Prostate gland (tissue), 2 donors: ENCODE data around the gene ASMT.

Experiments used
- CTCF ChIP-seq, 4 experiments: fragments of 200-600 bp in 2 of 4; fragments of 450-650 bp in 2 of 4; sonication (generic) in 2 of 4; IDR thresholded peaks; 1 replicate in 3 of 4; 2 replicates in 1 of 4; pipeline ENCODE4 v1.5.1; 2016 to 2019; ENCODE audit warnings: antibody characterized with exemption in 4 of 4, mild to moderate bottlenecking in 2 of 4, moderate library complexity in 2 of 4
- POLR2A ChIP-seq: fragments of 450-650 bp; IDR thresholded peaks from one replicate; pipeline ENCODE4 v1.6.1; 2016; ENCODE audit warnings: antibody characterized with exemption, mild to moderate bottlenecking
- POLR2AphosphoS5 ChIP-seq: sonication (generic); formaldehyde crosslinking; IDR thresholded peaks from one replicate; pipeline ENCODE4 v1.6.1; 2017; ENCODE audit warnings: antibody characterized with exemption

GRCh38 chrX:1595711-1596060, 19.2 kb upstream of the ASMT start:
- TF ChIP-seq POLR2A (no peak), CTCF (IDR thresholded peaks at IDR 0.05) (no peak), POLR2AphosphoS5 (no peak)
